Panc1 (cell line): ENCODE measurements around the gene FANCC.

Source experiments
- CTCF ChIP-seq: fragments of 450-650 bp; IDR thresholded peaks from 2 replicates; pipeline ENCODE4 v1.5.1; 2017; ENCODE audit warnings: mild to moderate bottlenecking
- REST ChIP-seq, 2 experiments: IDR thresholded peaks; 2 replicates each; pipeline ENCODE4 v1.6.1; 2011 to 2012; ENCODE audit warnings: low read depth in 2 of 2, control low read depth in 1 of 2, low read length in 1 of 2, mild to moderate bottlenecking in 1 of 2, moderate library complexity in 1 of 2; ENCODE audit not compliant: insufficient read depth in 1 of 2
- SIN3A ChIP-seq: IDR thresholded peaks from 2 replicates; pipeline ENCODE4 v1.6.1; 2012; ENCODE audit warnings: low read depth, mild to moderate bottlenecking, low read length, moderate library complexity, borderline replicate concordance; ENCODE audit not compliant: insufficient read depth

GRCh38 chr9:95201206-95201605, 116.3 kb downstream of the FANCC start:
- TF ChIP-seq CTCF (no peak), SIN3A (no peak), REST (IDR thresholded peaks at IDR 0.05; ENCODE audit: insufficient read depth in 1 of 2, low read depth in 2 of 2, low read length in 1 of 2) (no peak)
